GM21717 (cell line): ENCODE data around the gene COL5A1.

Experiments used
- ATAC-seq: cut with Tn5 transposase; IDR thresholded peaks from one replicate; pipeline ENCODE4 v1.9.1; 2021; ENCODE audit warnings: mild to moderate bottlenecking, moderate library complexity; ENCODE audit not compliant: unreplicated experiment

COL5A1 gene

DNA sequence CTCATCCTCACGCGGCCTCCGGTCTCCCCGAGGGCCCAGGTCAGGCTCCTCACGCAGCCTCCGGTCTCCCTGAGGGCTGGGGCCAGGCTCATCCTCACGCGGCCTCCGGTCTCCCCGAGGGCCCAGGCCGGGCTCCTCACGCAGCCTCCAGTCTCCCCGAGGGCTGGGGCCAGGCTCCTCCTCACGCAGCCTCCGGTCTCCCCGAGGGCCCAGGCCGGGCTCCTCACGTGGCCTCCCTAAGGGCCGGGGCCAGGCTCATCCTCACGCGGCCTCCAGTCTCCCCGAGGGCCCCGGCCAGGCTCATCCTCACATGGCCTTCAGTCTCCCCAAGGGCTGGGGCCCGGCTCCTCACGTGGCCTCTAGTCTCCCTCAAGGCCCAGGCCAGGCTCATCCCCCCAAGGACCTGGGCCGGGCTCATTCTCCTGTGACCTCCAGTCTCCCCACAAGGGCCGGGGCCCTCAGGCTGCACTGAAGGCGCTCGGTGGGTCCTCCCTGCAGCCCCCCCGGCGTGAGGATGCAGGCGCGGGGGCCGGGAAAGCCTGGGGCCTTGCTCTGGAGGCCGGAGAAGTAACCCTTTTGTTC is 187.8 kb downstream of the COL5A1 start:
- ATAC-seq, result no peak

DNA sequence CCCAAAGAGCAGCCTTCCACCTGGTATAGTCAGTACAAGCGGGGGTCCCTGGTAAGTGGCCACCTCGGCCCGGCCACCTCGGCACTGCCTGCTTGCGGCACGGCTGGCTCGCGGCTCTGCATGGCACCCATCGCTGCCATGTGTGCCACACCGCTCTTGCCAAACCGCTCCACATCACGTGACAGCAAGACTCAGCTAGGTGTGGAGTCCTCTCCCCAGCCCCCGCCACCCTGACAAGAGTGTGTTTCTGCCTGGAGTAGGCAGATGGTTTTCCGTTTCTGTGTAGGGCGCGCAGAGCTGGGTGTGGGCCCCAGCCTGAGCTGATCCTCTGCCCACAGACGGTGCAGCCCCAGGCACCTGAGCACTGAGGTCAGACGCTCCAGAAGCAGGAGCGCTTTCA is 188.5 kb downstream of the COL5A1 start:
- ATAC-seq, result no peak

- ATAC-seq, result no peak
These were observed 189.5 kb downstream of the COL5A1 start for GRCh38 chr9:134830926-134831720.

DNA sequence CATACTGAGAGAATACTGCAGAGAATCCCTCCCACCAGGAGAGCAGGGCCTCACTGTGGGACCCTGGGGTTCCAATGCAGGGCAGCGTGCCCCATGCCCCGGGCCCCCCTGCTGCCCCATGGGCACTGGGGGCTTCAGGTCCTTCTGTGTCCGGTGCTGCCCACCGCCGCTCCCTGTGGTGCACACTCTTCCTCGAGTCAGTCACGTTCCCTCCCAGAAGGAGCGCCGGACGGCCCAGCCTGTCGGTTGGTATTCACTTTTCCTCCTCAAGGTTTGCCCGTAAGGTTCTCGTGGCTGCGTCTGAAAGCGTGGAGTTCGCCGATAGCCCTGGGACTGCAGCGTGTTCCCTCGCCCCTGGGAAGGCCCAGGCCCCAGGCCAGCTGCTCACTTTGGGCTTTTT is 190.9 kb downstream of the COL5A1 start:
- ATAC-seq, result no peak

DNA sequence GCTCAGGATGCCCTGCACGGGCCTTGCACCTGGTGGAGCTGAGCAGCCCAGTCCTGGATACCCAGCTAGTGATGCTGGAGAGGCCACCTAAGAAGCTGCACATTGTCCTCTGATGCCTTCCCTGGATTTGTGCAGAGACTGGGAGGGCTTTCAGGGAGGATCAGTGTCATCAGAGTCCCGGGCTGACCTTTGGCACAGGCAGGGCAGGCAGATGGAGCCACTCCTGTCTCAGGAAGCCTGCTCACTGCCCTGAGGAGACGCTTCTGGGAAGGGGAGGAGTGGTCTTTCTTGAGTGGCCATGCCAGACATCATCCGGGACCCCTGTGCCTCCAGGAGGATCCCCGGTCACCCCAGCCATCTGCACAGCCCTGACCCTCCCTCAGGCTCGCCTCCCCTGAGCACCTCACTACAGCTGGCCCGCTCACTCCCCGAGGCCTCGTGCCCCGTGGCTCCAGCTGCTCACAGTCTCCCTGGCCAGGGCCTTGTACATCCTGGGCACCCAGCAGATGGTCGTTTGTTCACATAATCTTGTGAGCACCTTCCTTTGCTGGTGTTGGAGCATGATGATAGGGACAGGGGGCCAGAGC is 191.8 kb downstream of the COL5A1 start:
- ATAC-seq, result no peak

DNA sequence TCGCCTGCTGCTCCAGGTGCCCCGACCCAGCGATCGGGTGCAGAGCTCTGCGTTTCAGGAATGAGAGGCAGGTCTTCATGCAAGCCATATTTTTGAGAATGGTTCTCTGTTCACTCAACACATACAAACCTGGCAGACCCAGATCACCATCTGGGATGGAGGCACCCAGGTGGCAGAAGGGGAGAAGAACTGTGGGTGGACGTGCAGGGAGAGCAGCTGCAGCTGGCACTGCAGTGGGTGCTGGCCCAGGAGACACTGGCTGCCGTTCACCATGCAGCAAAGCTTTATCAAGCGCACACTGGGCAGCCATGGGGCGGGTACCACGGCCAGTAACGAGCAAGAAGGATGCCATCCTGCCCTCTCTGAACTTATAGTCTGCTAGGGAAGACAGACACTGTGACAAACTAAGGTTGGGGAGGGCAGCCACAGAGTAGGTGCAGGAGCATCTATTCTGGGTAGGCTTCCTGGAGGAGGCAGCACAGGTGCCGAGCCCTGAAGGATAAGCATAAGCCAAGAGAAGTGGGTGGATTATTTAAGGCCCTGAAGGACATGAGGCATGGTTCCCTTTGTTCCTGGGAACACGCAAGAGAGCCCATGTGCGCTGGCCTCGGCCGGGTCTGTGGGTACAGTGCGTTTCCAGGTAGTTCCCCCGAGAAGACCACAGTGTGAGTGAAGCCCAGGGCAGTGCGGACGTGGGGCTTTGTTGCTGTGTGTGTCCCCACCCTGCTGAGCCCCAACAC is 192.8 kb downstream of the COL5A1 start:
- ATAC-seq, result no peak

GRCh38 chr9:134834957-134835419 is 193.4 kb downstream of the COL5A1 start:
- no peak for ATAC-seq

DNA sequence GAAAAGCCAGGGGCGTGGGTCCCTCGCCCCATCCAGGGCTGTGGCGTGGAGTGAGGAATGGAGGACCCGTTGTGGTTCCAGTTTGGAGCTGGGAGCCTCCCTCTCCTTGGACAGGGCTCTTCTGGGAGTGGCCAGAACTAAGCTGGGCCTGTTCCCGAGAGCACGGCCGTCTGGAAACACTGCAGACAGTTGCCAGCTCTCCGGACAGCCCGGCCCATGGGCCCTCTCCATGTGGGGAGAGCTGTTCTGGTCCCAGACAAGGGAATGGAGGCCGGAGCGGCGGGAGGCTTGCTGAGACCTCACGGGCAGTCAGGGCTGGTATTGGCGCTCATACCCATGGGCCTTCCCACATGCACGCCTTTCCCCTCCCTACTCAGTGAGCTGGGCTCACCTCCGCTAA is 193.8 kb downstream of the COL5A1 start:
- no peak for ATAC-seq

DNA sequence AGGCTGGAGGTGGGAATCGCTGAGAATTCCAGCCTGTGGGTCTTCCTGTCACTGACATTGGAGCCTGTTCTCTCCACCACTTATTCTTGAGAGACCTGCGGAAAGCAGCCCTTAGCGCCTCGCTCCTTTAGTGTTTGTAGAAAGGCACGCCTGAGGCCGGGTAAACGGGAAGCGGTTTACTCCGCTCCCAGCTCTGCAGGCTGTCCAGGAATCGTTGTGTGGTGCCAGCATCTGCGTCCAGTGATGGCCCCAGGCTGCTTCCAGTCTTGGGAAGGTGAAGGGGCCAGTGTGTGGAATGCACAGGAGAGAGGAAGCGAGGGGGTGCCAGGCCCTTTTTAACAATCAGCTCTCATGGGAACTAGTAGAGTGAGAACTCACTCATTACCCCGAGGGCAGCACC is 194.4 kb downstream of the COL5A1 start:
- no peak for ATAC-seq

GRCh38 chr9:134836406-134836970 is 194.9 kb downstream of the COL5A1 start:
- no peak for ATAC-seq

DNA sequence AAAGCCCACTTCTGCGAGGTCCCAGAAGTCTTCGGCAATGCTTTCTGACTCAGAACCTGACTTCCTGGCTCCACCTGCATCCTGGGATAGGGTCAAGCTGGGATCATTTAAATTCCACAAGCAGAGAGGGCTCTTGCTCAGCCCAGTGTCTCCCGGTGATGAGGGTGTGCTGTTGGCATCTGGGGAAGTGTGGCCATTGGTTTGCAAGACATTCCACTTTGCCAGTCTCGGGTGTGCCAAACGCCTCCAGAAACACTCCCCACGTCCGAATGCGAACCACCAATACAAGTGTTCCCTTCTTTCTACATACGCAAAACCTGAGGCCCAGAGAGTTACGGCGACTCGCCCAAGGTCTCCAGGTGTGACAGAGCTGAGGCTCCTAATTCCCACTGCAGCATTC is 195.9 kb downstream of the COL5A1 start:
- ATAC-seq, result no peak

DNA sequence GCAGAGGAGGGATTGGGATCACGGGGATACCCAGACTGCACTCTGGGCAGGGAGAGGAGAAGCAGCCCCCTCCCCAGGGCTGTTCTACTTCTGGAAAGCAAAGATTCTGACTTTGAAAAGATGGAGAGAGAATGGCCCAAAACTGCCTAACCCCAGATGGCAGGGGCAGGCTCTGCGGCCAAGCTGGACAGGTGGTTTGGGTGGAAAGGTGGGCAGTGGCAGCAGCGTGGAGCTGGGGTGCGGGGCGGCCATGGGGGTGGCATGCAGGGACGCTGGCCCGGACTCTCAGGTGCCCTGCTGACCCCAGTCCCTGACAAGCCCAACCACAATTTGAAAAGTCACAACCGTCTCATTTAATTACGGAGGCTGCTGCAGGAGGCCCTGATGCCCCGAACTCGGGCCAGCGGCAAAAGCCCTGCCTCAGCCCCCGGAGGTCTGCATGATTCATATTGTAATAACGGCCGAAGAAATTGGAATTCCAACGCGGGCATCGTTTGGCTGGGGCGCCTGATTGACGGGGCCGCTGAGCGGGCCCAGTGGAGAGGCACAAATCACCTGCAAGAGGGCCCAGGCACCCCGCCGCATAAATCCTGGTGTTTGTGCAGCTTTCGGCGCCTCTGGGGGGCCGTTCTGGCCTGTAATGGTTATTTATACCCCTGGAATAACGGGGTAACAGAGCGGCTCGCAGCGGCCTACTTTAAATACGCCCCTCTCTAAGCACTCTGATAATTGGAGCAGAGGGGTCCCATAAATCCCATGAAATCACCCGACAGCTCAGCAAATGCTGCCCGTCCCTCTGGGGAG is 197.2 kb downstream of the COL5A1 start:
- no peak for ATAC-seq

GRCh38 chr9:134839455-134840125 is 198.0 kb downstream of the COL5A1 start:
- ATAC-seq, result no peak

DNA sequence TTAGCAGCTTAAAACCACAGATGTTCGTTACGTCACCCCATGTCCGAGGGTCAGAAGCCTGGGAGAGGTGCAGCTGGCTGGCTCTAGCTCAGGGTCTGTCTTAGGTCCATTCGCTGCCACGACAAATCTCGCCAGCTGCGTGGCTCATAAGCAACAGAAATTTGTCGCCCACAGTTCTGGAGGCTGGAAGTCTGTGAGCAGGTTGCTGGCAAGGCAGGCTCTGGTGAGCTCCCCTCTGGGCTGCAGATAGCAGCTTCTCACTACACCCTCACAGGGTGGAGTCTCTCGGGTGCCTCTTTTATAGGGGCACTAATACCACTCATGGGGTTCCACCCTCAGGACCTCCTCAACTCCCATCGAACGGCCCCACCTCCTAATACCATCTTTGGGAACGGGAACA is 198.9 kb downstream of the COL5A1 start:
- ATAC-seq, result no peak

DNA sequence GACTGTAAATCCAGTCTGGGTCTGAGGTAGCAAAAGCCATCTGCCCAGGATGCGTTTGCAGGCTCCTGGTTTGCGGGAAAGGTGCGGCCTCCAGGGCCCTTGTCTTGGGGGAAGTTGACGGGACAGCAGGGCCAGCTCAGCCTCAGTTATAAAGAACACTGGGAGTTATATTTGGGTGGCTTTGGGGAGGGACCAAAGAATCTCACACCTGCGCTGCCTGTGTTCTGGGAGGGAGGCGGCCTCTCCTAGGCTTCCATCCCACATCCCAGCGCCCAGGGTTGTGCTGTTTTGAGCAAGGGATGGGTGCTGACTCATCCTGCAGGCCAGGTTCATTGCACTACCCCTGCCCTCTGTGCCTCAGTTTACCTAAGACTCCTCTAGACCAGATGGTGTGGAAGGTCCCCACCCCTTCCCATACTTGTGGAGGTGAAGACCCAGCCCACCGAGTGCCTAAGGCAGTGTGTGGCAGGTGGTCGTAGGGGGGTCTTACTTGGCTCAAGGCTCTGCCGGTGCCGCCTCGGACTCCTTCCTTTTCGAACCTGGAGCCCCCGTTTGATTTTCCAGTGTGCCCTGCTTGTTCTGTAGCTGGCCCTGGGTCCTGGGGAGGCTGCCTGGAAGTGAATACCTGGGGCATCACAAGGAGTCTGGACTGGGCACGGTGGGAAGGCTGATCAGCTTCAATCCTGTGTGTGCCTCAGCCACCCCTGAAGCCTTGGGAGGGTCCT is 199.7 kb downstream of the COL5A1 start:
- ATAC-seq, result no peak

- ATAC-seq, result no peak
These were observed 200.7 kb downstream of the COL5A1 start for GRCh38 chr9:134842321-134842720.

DNA sequence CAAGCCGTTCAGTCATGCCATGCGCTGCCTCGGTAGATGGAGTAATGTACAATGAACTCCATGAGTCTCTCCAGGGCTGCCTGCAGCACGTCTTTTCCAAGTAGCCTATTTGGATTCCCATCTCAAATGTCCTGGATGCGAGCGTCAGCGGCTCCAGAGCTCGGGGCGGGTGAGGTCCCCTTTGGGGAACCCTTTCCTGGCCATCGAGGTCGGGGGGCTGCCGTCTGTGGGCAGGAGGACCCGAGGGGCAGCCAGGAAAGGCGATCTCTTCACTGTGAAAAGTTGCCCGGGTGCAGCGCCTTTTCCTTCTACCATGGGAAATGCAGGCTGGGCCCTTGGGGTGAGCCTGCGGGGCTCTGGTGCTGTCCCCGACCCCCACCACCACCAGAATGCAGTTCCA is 202.1 kb downstream of the COL5A1 start:
- ATAC-seq, result no peak

DNA sequence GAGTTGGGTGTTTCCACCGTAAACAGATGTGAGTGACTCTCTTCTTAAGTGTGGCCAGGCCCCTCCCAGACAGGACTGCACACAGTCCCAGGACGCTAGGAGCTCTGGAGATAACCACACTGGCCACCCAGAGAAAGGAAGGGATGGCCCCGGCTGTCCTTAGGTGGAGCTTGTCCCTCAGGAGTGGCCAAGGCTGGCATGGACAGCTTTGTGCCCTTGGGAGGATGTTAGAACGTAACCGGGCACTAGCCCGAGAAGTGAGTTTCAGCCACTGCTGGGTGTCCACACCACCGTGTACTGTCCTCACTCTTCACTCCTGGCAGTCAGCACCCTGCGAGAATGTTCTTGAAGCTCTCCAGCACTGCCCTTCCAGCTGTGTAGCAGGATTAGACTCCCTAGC is 203.2 kb downstream of the COL5A1 start:
- no peak for ATAC-seq

DNA sequence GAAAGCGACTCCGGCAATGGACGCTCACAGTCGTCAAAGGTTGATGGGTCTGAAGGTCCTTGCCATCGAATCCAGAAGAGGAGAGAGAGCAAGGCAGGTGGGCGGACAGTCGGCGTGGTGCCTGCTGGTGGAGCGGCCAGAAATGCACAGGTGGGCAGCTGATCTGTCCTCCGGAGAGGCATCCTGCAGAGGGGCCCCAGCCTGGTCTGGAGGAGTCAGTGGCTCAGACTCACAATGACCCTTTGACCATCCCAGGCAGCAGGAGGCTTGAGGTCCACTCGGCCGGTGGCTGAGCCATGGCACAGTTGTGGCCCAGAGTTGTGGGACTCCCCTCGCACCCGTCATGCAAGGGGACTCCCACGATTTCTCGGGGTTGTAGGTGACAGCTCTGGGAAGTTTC is 204.6 kb downstream of the COL5A1 start:
- no peak for ATAC-seq
